GM19328 (cell line): ENCODE results near the gene INSYN1.

Experiments
- ATAC-seq: cut with Tn5 transposase; IDR thresholded peaks from one replicate; pipeline ENCODE4 v1.9.1; 2021; ENCODE audit warnings: mild to moderate bottlenecking, moderate library complexity; ENCODE audit not compliant: unreplicated experiment

The INSYN1 gene

GRCh38 chr15:73695773-73696640 is 57.1 kb downstream of the INSYN1 start:
- ATAC-seq, result no peak

GRCh38 chr15:73694419-73694818 is 58.7 kb downstream of the INSYN1 start:
- no peak for ATAC-seq

- ATAC-seq, result no peak
Measured at GRCh38 chr15:73691396-73691795, 61.8 kb downstream of the INSYN1 start.

GRCh38 chr15:73688455-73688854 is 64.7 kb downstream of the INSYN1 start:
- no peak for ATAC-seq

- no peak for ATAC-seq
Measured at GRCh38 chr15:73687351-73687750, 65.8 kb downstream of the INSYN1 start.

GRCh38 chr15:73686781-73687256 is 66.3 kb downstream of the INSYN1 start:
- no peak for ATAC-seq

GRCh38 chr15:73685981-73686380 is 67.2 kb downstream of the INSYN1 start:
- no peak for ATAC-seq
